Measurements from ENCODE around the gene WDR59. TPM values are rescaled to one million over a fixed set of nuclear protein-coding genes. Genes with fewer than 3 reads are reported as not detected.

Gene WDR59
- total and polyA plus RNA-seq, 2 donors (not counting 3 experiments of a cell fraction or from before 2014, with no cell fraction given), result 51.1 to 60.0 TPM

GRCh38 chr16:74923766-74924460 lies 61.0 kb downstream of the WDR59 start:
- Histone ChIP-seq H3K79me2 (ENCODE audit: control insufficient read depth, insufficient read depth, low read length) (no peaks in the 10 kb centered on the region), H3K4me2 (ENCODE audit: insufficient read depth, low read length) (no peak overlapping the region), H3K9me3 (replicated peaks; ENCODE audit: control insufficient read depth, insufficient read depth, low read length) (no peaks in the 10 kb centered on the region), H3K9ac (replicated peaks; ENCODE audit: extremely low read depth, insufficient read depth, low read length) (no peak overlapping the region), H3K4me1 (ENCODE audit: control insufficient read depth, extremely low read depth, insufficient read depth, low read length) (no peaks in the 10 kb centered on the region), H3K9me1 (replicated peaks; ENCODE audit: control insufficient read depth, extremely low read depth, insufficient read depth, low read length) (no peaks in the 10 kb centered on the region), H4K20me1 (replicated peaks; ENCODE audit: control insufficient read depth, extremely low read depth, insufficient read depth, low read length) (no peaks in the 10 kb centered on the region), H3K4me3 (replicated peaks in 1 of 3; ENCODE audit: insufficient read depth in 1 of 3, low read depth in 1 of 3, low read length in 3 of 3) (no peak overlapping the region), H3K27me3 (ENCODE audit: control insufficient read depth in 2 of 2, insufficient read depth in 2 of 2, low read length in 2 of 2) (no peaks in the 10 kb centered on the region), H3K27ac (ENCODE audit: insufficient read depth, low read depth, low read length) (no peak overlapping the region), H2AFZ (ENCODE audit: low read depth, low read length) (no peak overlapping the region), H3K36me3 (ENCODE audit: control insufficient read depth in 2 of 2, extremely low read depth in 1 of 2, insufficient read depth in 2 of 2, low read length in 2 of 2) (peaks cover 0 to 5% of the 10 kb centered on the region in 2 experiments)
- no peak for FAIRE-seq
- TF ChIP-seq MYC (IDR thresholded peaks at IDR 0.05; ENCODE audit: low read depth, low read length) (no peak), JUN (IDR thresholded peaks at IDR 0.05; ENCODE audit: borderline replicate concordance, insufficient read depth, insufficient read length, low read depth) (no peak), POLR2AphosphoS5 (IDR thresholded peaks at IDR 0.05; ENCODE audit: insufficient read depth, low read depth, low read length) (no peak), POLR2A (IDR thresholded peaks at IDR 0.05; ENCODE audit: low read depth, low read length) (no peak), FOS (IDR thresholded peaks at IDR 0.05; ENCODE audit: borderline replicate concordance, insufficient read depth, low read length) (no peak), GATA2 (IDR thresholded peaks at IDR 0.05; ENCODE audit: insufficient read depth, insufficient read length, low read depth, low read length) (no peak), CTCF (IDR thresholded peaks at IDR 0.05; ENCODE audit: extremely low read depth in 1 of 2, insufficient read depth in 1 of 2, low read depth in 1 of 2, low read length in 2 of 2) (no peak)
- dilution Hi-C loops (cut with MboI; ENCODE audit: extremely low pct_ligation_motif_present, low sequenced_read_pairs), result no loop called here
- ChIA-PET CTCF (no interaction called here), POLR2A (no interaction called here)
- BruUV-seq (replicated peaks), result no TSS peak
- intact Hi-C loops (cut with micrococcal nuclease), result no loop called here
- DNase-seq (ENCODE audit: low read depth, low spot score), result no peak
